Neural crest cell (in vitro differentiated cells): Measurements from ENCODE around the gene DPEP1. TPM values are rescaled to one million over a fixed set of nuclear protein-coding genes. Genes with fewer than 3 reads are reported as not detected.

Experiments
- DNase-seq: peaks from one replicate; pipeline ENCODE4 v3.0.0; 2021; ENCODE audit warnings: low read depth, mixed read lengths, low spot score
- H3K27ac Mint-ChIP-seq: one replicate; pipeline ENCODE4 v1.8.0; 2021; ENCODE audit warnings: mild to moderate bottlenecking, mixed read lengths; ENCODE audit not compliant: unreplicated experiment
- H3K27me3 Mint-ChIP-seq: 2 replicates; pipeline ENCODE4 v1.8.0; 2021; ENCODE audit warnings: low read depth, mild to moderate bottlenecking, mixed read lengths
- H3K36me3 Mint-ChIP-seq: 2 replicates; pipeline ENCODE4 v1.8.0; 2021; ENCODE audit warnings: low read depth, mild to moderate bottlenecking, mixed read lengths
- H3K4me1 Mint-ChIP-seq: 2 replicates; pipeline ENCODE4 v1.8.0; 2021; ENCODE audit warnings: mixed read lengths
- H3K4me3 Mint-ChIP-seq: one replicate; pipeline ENCODE4 v1.8.0; 2021; ENCODE audit warnings: mild to moderate bottlenecking, mixed read lengths
- H3K9me3 Mint-ChIP-seq: 2 replicates; pipeline ENCODE4 v1.8.0; 2021; ENCODE audit warnings: mixed read lengths
- CTCF ChIP-seq: fragments of 200-600 bp; sonication (generic); conservative IDR thresholded peaks from 2 replicates; pipeline ENCODE4 v1.5.0; 2021; ENCODE audit warnings: antibody characterized with exemption, mild to moderate bottlenecking
- total RNA-seq: library from RNA; stranded (reverse); gene quantifications from 2 replicates; pipeline ENCODE4 v1.2.1, GENCODE V29; 2021

Gene DPEP1
- total RNA-seq, 1 donor from 2014 or later: 0.21 TPM

- Mint-ChIP-seq H3K4me3 (no peak overlapping the region), H3K27me3 (no peaks in the 10 kb centered on the region), H3K36me3 (no peaks in the 10 kb centered on the region), H3K4me1 (peaks cover 16% of the 10 kb centered on the region), H3K9me3 (no peaks in the 10 kb centered on the region), H3K27ac (no peak overlapping the region)
- TF ChIP-seq CTCF: peak; percentile 73
- peak; percentile 70 for DNase-seq
Measured at GRCh38 chr16:89615596-89616090, 2.2 kb downstream of the DPEP1 start.

- Mint-ChIP-seq H3K36me3 (no peaks in the 10 kb centered on the region), H3K27me3 (no peaks in the 10 kb centered on the region), H3K9me3 (no peaks in the 10 kb centered on the region), H3K27ac (no peak overlapping the region), H3K4me3 (no peak overlapping the region), H3K4me1 (peaks cover 12% of the 10 kb centered on the region)
- TF ChIP-seq CTCF: no peak
- no peak for DNase-seq
Measured at GRCh38 chr16:89616623-89617022, 3.2 kb downstream of the DPEP1 start.

GRCh38 chr16:89617036-89617435 lies 3.6 kb downstream of the DPEP1 start:
- H3K27ac Mint-ChIP-seq: no peak overlapping the region
- H3K9me3 Mint-ChIP-seq: no peaks in the 10 kb centered on the region
- H3K4me3 Mint-ChIP-seq: no peak overlapping the region
- TF ChIP-seq CTCF: no peak
- no peaks in the 10 kb centered on the region for H3K36me3 Mint-ChIP-seq
- peaks cover 14% of the 10 kb centered on the region for H3K4me1 Mint-ChIP-seq
- no peak for DNase-seq
- H3K27me3 Mint-ChIP-seq: no peaks in the 10 kb centered on the region

- no peak for TF ChIP-seq CTCF
- Mint-ChIP-seq H3K9me3 (no peaks in the 10 kb centered on the region), H3K4me1 (peaks cover 12% of the 10 kb centered on the region), H3K36me3 (no peaks in the 10 kb centered on the region), H3K27me3 (peaks cover under 1% of the 10 kb centered on the region), H3K27ac (no peak overlapping the region), H3K4me3 (no peak overlapping the region)
- no peak for DNase-seq
Measured at GRCh38 chr16:89618109-89618998, 4.9 kb downstream of the DPEP1 start.

- H3K4me3 Mint-ChIP-seq: no peak overlapping the region
- H3K9me3 Mint-ChIP-seq: no peaks in the 10 kb centered on the region
- no peak overlapping the region for H3K27ac Mint-ChIP-seq
- no peaks in the 10 kb centered on the region for H3K36me3 Mint-ChIP-seq
- H3K27me3 Mint-ChIP-seq: peaks cover 9% of the 10 kb centered on the region
- no peak for DNase-seq
- peaks cover 24% of the 10 kb centered on the region for H3K4me1 Mint-ChIP-seq
- no peak for TF ChIP-seq CTCF
Measured at GRCh38 chr16:89619840-89620239, 6.4 kb downstream of the DPEP1 start.
